HG03575 (cell line): ENCODE results near the gene FAM210A.

Source experiments
- ATAC-seq: cut with Tn5 transposase; IDR thresholded peaks from one replicate; pipeline ENCODE4 v1.9.1; 2021; ENCODE audit not compliant: unreplicated experiment, insufficient number of reproducible peaks, low FRiP score; ENCODE audit errors: extremely low read depth

Gene FAM210A

GRCh38 chr18:13653746-13654433, 72.5 kb downstream of the FAM210A start:
- ATAC-seq, result no peak

DNA sequence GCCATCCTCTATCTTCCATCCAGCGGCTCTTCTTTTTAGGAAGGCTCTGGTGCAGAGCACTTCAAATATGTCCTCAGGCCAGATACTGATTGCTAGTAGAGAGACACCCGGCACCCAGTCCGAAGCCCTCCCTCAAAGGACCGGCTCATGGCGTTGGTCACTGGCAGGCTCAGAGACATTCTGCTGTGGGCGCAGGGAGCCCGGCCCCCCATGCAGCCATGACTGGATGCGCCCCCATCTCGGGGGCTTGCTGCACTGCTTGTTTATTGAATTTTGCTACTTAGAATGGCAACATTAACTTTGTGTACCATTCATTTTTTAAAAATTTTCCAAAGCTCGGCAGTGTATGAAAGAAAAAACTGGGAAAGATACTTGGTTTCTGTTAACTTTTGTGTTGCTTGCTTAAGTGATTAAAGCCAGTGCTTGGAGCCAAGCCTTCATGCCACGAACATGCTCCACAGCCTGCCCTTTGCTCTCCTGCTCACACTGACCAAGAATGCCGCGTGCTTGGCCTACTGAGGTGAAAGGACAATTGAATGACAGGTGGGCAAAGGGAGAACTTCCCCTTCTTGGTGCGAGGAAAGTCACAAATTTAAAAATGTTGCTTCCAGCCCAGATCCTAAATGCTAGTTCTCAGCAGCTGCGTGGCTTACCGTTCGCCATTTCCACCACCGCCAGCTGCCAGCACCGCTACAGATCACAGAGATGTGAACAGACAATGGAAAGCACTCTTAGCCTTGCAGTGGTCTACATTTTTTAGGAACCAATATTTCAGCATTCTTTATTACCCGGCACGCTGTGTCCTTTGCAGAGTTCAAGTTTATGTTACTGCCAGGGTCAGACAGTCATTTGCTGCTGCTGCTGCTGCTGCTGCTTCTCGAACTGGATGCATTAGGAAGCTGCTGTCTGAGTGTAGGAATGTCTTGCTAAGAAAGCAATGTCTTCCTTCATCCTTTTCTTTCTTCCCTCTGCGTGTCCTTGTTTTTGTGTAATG, 76.7 kb downstream of the FAM210A start:
- ATAC-seq, result no peak

- no peak for ATAC-seq
These were observed 78.6 kb downstream of the FAM210A start for GRCh38 chr18:13647761-13648160.

GRCh38 chr18:13646633-13647032, 79.7 kb downstream of the FAM210A start:
- no peak for ATAC-seq

GRCh38 chr18:13645093-13645492, 81.3 kb downstream of the FAM210A start:
- ATAC-seq, result no peak

GRCh38 chr18:13643261-13643751, 83.1 kb downstream of the FAM210A start:
- no peak for ATAC-seq

GRCh38 chr18:13642440-13642827, 83.9 kb downstream of the FAM210A start:
- ATAC-seq, result no peak

DNA sequence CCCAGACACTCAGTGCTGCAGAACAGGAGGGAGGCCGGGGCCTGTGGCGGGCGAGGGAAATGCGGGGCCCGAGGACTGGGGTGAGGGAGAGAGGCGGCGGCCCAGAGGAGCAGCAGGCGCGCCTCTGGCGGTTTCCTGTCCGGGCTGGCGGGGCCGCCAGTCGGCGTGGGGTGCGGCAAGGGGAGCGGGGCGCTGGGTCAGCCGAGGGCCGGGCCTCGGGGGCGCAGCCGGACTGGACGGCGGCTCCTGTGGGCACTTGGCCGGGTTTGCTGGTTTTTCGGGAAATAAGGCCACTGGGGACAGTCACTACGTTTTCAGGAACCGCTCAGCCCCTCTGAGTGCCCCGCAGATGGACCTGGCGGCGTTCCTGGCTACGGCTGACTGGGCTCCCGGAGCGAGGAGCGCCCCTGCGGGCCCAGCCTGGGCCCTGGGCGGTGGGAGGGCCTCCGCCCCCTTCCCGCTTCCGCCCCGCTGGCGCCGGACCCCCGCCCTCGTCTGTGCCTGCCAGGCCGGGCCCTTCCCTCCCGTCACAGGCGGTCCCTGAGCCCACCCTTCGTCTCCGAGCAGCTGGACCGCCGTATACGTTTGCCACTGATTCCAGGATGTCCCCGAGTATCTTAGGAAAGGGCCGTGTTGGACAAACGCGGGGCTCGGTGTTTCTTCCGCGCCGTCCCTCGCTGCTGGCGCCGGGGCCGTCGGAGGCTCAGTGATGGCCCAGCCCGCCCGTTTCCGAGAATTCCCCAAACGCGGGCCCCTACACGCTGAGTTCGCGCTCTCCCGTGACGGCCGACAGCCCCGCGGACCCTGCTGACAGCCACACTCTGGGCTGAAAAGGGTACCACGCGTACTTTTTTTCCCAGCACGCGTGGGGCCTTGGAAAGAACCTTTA, 84.6 kb downstream of the FAM210A start:
- ATAC-seq, result no peak

- no peak for ATAC-seq
These were observed 86.0 kb downstream of the FAM210A start for GRCh38 chr18:13640266-13640860.

DNA sequence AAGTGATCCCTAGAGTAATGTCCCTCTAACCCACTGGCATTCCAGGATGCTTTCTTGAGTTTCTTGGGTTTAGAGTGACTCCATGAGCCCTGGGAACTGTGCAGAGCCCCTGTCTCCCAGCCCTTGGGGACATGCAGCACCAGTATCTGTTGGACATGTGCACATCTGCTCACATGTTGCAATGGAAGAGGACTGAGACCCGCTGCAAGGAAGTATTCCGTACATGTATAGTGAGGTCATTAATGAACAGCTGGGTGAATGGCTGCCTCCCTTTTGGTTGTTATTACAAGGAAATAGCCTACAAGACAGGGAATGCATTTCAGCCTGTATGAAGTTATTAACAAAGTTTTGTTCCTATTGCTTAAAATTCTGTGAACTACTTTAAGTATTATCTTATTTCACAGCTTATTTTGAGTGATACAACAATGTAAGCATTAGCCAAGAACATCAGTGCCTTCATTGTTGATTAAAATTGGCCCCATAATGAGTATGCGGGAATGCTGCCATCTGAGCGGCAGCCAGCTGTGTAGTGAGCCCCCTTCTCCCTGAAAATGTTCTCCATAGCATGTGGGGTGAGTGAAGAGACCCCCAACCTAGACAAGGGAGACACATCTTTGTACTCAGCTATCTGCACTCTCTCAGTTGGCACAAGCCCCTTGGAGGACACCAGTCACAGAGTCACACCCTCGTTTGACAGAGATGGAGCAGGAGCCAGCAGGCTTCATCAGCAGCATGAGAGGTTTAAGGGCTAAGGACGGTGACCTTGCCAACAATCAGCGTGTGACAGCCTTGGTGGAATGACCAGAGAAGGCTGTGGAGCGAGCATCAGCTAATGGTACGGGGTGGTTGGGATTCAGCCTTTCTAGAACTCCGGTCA, 87.4 kb downstream of the FAM210A start:
- ATAC-seq, result no peak

- no peak for ATAC-seq
These were observed 91.3 kb downstream of the FAM210A start for GRCh38 chr18:13635046-13635445.

DNA sequence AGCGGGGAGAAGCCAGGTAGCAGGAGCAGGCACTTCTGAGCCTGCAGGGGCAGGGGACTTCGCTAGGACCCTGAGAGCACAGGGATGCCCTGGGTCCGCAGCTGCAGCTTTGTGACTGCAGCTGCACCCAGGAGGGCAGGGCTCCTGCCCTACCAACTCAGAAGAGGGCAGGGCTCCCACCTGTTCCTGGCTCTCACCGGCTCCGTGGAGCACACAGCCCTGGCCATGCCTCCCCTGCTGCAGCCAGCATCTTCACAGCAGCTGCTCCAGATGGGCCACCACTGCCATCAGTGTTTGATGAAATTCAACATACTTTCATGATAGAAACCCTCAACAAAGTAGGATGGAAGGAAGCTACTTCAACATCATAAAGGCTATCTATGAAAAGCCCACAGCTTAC, 92.7 kb downstream of the FAM210A start:
- no peak for ATAC-seq

DNA sequence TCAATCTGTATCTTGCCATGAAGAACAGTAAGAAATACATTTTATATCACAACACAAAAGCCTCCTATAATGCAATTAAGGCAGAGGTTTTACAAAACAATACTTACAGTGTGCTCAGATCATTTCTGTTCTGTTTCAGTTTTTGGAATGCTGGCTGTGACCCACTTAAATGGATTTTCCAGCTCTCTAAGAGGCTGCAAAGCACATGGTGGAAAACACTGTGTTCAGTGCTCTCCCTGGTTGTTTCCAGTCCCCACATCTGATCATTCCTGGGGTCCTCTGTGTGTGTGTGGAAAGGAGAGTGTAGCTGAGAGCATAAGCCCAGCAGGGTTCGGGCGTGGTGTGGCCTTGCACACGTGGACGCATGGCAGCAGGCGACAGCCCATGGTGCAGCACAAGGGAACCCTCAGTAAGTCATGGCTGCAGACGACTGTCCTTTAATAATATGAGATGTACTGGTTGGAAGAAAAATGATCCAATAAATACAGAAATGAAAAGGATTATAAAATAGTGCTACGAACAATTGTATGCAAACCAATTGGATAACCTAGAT, 95.6 kb downstream of the FAM210A start:
- ATAC-seq, result no peak

DNA sequence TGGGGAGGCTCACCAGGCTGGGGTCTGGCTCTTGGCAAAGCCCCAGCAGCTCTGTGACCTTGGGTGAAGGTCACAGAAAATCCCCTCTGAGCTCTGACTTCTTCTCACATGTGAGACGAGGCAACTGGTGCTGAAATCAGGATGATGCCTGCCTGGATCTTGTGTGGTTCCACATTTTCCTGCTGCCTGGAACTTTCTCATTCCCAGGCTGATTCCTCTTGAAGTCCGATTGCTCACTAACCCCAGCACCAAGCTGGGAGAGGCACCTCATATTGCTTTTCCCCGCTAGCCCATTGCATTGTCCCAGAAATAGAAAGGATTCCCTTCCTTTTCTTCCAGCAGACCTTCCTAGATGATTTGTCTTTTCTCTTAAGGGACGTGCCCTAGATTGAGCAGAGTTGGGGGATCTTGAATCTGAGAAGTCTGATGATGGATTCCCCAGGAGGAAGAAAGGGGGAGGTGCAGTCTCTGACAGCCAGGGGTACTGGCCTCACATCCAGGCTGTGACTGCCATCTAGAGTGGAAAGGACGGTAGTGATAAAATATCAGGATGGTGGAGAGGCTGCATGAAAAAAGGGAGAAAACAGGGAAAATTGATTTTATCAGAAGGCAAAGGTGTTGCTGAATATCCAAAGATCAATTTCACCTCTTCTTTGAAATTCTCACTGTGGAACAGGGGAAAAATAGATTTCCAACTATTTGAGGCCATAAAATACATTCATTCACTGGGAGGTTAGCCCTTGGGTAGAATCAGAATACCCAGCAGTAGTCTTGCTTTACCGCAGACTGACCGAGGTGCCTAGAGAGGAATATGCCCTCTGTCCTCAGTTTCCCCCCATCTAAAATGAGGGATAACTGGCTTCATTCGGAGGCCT, 96.3 kb downstream of the FAM210A start:
- no peak for ATAC-seq

- ATAC-seq, result no peak
These were observed 98.1 kb downstream of the FAM210A start for GRCh38 chr18:13628211-13628610.

GRCh38 chr18:13627639-13628038, 98.7 kb downstream of the FAM210A start:
- ATAC-seq, result no peak

DNA sequence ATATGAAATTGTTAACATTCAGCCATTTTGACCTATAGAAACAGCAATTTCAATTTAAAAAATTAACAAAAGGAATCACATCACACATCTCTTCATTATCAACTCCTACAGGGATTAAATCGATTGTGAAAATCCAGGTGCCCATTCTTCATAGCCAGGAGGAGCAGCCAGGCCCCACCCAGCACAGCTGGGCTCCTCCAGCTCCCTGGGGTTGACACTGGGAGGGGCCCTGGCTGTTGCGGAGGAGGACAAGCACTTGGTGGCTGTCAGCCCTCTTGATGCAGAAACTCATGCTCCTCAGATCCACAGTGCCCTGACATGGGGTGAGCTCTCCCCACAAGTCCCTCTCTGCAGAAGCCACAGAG, 99.8 kb downstream of the FAM210A start:
- no peak for ATAC-seq
